T-cell (primary cell): ENCODE data around the gene C16orf96. TPM values are rescaled to one million over a fixed set of nuclear protein-coding genes. Genes with fewer than 3 reads are reported as not detected.
"Not testable (repeated sequence)": the region's sequence is repeated elsewhere in the genome, so short reads cannot be mapped to it uniquely, and the experiment has no call there.

Experiments used
- ATAC-seq, 4 experiments: fragments of 200-7000 bp in 3 of 4; fragments of 150-1000 bp in 1 of 4; cut with Tn5 transposase; replicated peaks in 1 of 4; 1 replicate in 3 of 4; 2 replicates in 1 of 4; pipeline ENCODE4 v1.10.0; 2021; ENCODE audit warnings: moderate library complexity in 3 of 4, mild to moderate bottlenecking in 2 of 4, moderate number of reproducible peaks in 1 of 4
- CTCF ChIA-PET, 2 donors: fragments of 300-600 bp; sonication (Branson Sonifier 250); formaldehyde crosslinking; loops; one replicate each; lab custom pipeline; 2022; ENCODE audit warnings: antibody characterized with exemption in 2 of 2; lab: Charles Lee
- POLR2A ChIA-PET, 2 donors: fragments of 300-600 bp; sonication (Branson Sonifier 250); formaldehyde crosslinking; loops; one replicate each; lab custom pipeline; 2022; ENCODE audit warnings: antibody characterized with exemption in 2 of 2; lab: Charles Lee
- DNase-seq, 35 experiments: peaks; one replicate each; pipeline versions ENCODE4 v3.0.0 to v3.0.0-alpha.2; 2013 to 2023
- H3K27ac ChIP-seq: one replicate; pipeline ENCODE4 v1.5.1; 2013; ENCODE audit warnings: low read length
- H3K27me3 ChIP-seq, 2 experiments: replicated peaks in 1 of 2; 1 replicate in 1 of 2; 2 replicates in 1 of 2; pipeline versions ENCODE4 v1.6.1 to v1.7.0; 2013; ENCODE audit warnings: low read length in 1 of 2, mixed read lengths in 1 of 2; ENCODE audit not compliant: control insufficient read depth in 2 of 2, insufficient read depth in 2 of 2; ENCODE audit errors: extremely low read depth in 1 of 2
- H3K36me3 ChIP-seq, 2 donors: 1 replicate in 1 of 2; 2 replicates in 1 of 2; pipeline versions ENCODE4 v1.6.1 to v1.7.0; 2013; ENCODE audit warnings: low read length in 1 of 2; ENCODE audit not compliant: control insufficient read depth in 2 of 2, insufficient read depth in 1 of 2; ENCODE audit errors: extremely low read depth in 1 of 2
- H3K4me1 ChIP-seq, 2 experiments: 1 replicate in 1 of 2; 2 replicates in 1 of 2; pipeline versions ENCODE4 v1.6.1 to v1.7.0; 2013; ENCODE audit warnings: low read length in 2 of 2, mixed read lengths in 1 of 2; ENCODE audit not compliant: insufficient read depth in 2 of 2, control insufficient read depth in 1 of 2; ENCODE audit errors: extremely low read depth in 1 of 2
- H3K4me3 ChIP-seq, 2 donors: 1 replicate in 1 of 2; 2 replicates in 1 of 2; pipeline versions ENCODE4 v1.5.1 to v1.7.0; 2013; ENCODE audit warnings: mild to moderate bottlenecking in 2 of 2, low read length in 1 of 2, moderate library complexity in 1 of 2; ENCODE audit not compliant: control insufficient read depth in 1 of 2; ENCODE audit errors: extremely low read depth in 1 of 2
- H3K9me3 ChIP-seq: 2 replicates; pipeline ENCODE4 v1.7.0; 2013
- H3K27ac Mint-ChIP-seq, 2 donors: one replicate each; pipeline ENCODE4 v1.8.0; 2020 to 2021; ENCODE audit warnings: mild to moderate bottlenecking in 2 of 2, mixed read lengths in 2 of 2
- H3K27me3 Mint-ChIP-seq, 2 donors: one replicate each; pipeline ENCODE4 v1.8.0; 2021 to 2022; ENCODE audit warnings: mixed read lengths in 2 of 2
- H3K36me3 Mint-ChIP-seq: one replicate; pipeline ENCODE4 v1.8.0; 2021; ENCODE audit warnings: mixed read lengths
- H3K4me1 Mint-ChIP-seq, 3 donors: one replicate each; pipeline ENCODE4 v1.8.0; 2020 to 2022; ENCODE audit warnings: mixed read lengths in 3 of 3, mild to moderate bottlenecking in 1 of 3
- H3K4me3 Mint-ChIP-seq, 3 donors: one replicate each; pipeline ENCODE4 v1.8.0; 2020 to 2022; ENCODE audit warnings: mild to moderate bottlenecking in 3 of 3, mixed read lengths in 3 of 3, moderate library complexity in 3 of 3
- H3K9me3 Mint-ChIP-seq, 3 donors: one replicate each; pipeline ENCODE4 v1.8.0; 2020 to 2022; ENCODE audit warnings: mixed read lengths in 3 of 3
- WGBS: methylation state at CpG from one replicate; pipeline ENCODE4 v1.1.5; 2013; ENCODE audit warnings: missing lambda C conversion rate; ENCODE audit not compliant: insufficient coverage; 5-methylcytosine and 5-hydroxymethylcytosine counted together
- total RNA-seq, 35 experiments: library from RNA in 6 of 35; stranded (reverse) in 6 of 35; fragments of 120-200 nt in 1 of 35; gene quantifications; one replicate each; pipeline versions ENCODE4 v1.2.1 to v1.2.4 and lab custom pipeline; 2013 to 2026

Gene C16orf96
- total RNA-seq, 5 donors from 2014 or later (not counting 1 experiment from before 2014, with no cell fraction given) = 0.30 to 0.66 (median 0.50) TPM

- no peak overlapping the region for H3K4me3 ChIP-seq
- no peak overlapping the region for H3K4me3 Mint-ChIP-seq
- no peaks in the 10 kb centered on the region for H3K9me3 ChIP-seq
- no peak overlapping the region for H3K27ac ChIP-seq
- H3K4me1 Mint-ChIP-seq = no peaks in the 10 kb centered on the region
- H3K27ac Mint-ChIP-seq = no peak overlapping the region
- H3K36me3 Mint-ChIP-seq = no peaks in the 10 kb centered on the region
- H3K4me1 ChIP-seq = peaks cover 0 to 7% of the 10 kb centered on the region in 2 experiments
- peaks cover 0 to 15% of the 10 kb centered on the region in 2 experiments for H3K27me3 ChIP-seq
- ATAC-seq (no peak), DNase-seq (no peak)
- no peaks in the 10 kb centered on the region for H3K9me3 Mint-ChIP-seq
- CTCF ChIA-PET = interaction anchor here in 1 of 2 donors (0.6 kb wide), 1 partner anchor 173 kb away, joined by 3 read pairs; no protein-coding TSS in a partner anchor
- H3K27me3 Mint-ChIP-seq = no peaks in the 10 kb centered on the region
- 59% methylated on average over 3 of the region's 4 CpGs for WGBS
- no peaks in the 10 kb centered on the region for H3K36me3 ChIP-seq
- POLR2A ChIA-PET = no interaction called here
Observed at GRCh38 chr16:4572715-4573114, 16.6 kb downstream of the C16orf96 start.

DNA sequence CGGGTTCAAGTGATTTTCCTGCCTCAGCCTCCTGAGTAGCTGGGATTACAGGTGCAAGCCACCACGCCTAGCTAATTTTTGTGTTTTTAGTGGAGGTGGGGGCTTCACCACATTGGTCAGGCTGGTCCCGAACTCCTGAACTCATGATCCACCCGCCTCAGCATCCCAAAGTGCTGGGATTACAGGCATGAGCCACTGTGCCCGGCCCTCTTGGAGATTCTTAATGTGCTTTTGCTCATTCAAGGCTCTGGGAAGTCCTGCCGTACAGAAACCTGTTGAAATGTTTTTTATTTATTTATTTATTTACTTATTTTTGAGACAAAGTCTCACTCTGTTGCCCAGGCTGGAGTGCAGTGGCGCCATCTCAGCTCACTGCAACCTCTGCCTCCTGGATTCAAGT is 17.8 kb downstream of the C16orf96 start:
- H3K4me3 ChIP-seq, H3K9me3 ChIP-seq, ATAC-seq, H3K9me3 Mint-ChIP-seq, H3K4me1 ChIP-seq, H3K27ac ChIP-seq, DNase-seq, H3K36me3 ChIP-seq, H3K36me3 Mint-ChIP-seq, POLR2A ChIA-PET, H3K4me1 Mint-ChIP-seq, H3K27me3 Mint-ChIP-seq, H3K27ac Mint-ChIP-seq, H3K4me3 Mint-ChIP-seq: not testable (repeated sequence)
- CTCF ChIA-PET = interaction anchor here in 1 of 2 donors (0.5 kb wide), 1 partner anchor 553 kb away, joined by 4 read pairs; no protein-coding TSS in a partner anchor
- peaks cover 0 to 15% of the 10 kb centered on the region in 2 experiments for H3K27me3 ChIP-seq
- WGBS = 75% methylated on average over 1 of the region's 7 CpGs

DNA sequence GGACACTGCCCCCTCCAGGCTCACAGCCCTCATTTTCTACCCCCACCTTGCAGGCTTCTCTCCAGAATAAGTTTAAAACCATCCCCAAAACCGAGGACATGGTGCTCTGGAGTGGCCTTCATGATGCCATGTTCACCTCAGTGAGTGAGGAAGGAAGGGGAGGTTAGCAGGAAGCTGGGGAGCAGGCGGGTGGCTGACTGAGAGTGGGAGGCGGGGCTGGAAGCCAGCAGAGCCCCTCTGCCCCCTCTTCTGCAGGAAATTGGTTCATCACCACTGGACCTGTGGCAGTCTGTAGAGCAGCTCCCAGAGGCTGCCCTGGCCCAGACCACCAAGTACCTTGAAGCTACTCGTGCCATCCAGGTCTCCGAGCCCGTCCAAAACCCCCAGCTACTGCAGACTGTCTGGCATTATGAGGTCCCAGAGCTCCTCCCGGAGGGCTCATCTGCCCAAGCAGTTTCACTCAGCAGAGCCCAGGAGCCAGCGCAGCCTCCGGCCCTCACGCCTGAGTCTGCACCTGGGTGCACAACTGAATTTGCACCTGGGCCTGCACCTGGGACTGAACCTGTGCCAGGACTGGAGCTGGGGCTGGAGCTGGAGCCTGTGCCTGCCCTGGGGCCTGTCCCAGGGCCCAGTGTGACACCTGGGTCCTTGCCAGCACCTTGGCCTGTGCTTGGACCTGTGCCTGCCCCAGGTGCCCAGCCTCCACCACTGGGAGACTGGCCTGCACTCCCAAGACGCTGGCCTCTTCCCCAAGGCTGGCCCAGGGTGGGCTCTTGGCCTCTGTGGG is 19.0 kb downstream of the C16orf96 start:
- CTCF ChIA-PET = no interaction called here
- no peaks in the 10 kb centered on the region for H3K4me1 Mint-ChIP-seq
- Histone ChIP-seq H3K36me3 (no peaks in the 10 kb centered on the region), H3K4me1 (peaks cover 0 to 7% of the 10 kb centered on the region in 2 experiments), H3K27me3 (peaks cover 0 to 15% of the 10 kb centered on the region in 2 experiments), H3K9me3 (no peaks in the 10 kb centered on the region), H3K27ac (no peak overlapping the region), H3K4me3 (no peak overlapping the region)
- no peaks in the 10 kb centered on the region for H3K27me3 Mint-ChIP-seq
- DNase-seq = no peak
- H3K36me3 Mint-ChIP-seq = no peaks in the 10 kb centered on the region
- WGBS = 69% methylated on average over 9 of the region's 11 CpGs
- ATAC-seq = peak in 3 of 4 experiments; percentile 12 to 32 (median 24)
- no peak overlapping the region for H3K4me3 Mint-ChIP-seq
- H3K27ac Mint-ChIP-seq = no peak overlapping the region
- no peaks in the 10 kb centered on the region for H3K9me3 Mint-ChIP-seq
- POLR2A ChIA-PET = interaction anchor here in 1 of 2 donors (0.6 kb wide), 1 partner anchor 202 kb away, joined by 3 read pairs; no protein-coding TSS in a partner anchor

- POLR2A ChIA-PET = interaction anchor here in 1 of 2 donors (0.6 kb wide), 1 partner anchor 203 kb away, joined by 3 read pairs; no protein-coding TSS in a partner anchor
- Histone ChIP-seq H3K27me3 (peaks cover 0 to 15% of the 10 kb centered on the region in 2 experiments), H3K27ac (no peak overlapping the region), H3K9me3 (no peaks in the 10 kb centered on the region), H3K4me1 (peaks cover 0 to 7% of the 10 kb centered on the region in 2 experiments), H3K36me3 (no peaks in the 10 kb centered on the region), H3K4me3 (no peak overlapping the region)
- Mint-ChIP-seq H3K27me3 (no peaks in the 10 kb centered on the region), H3K4me3 (no peak overlapping the region), H3K4me1 (no peaks in the 10 kb centered on the region), H3K9me3 (no peaks in the 10 kb centered on the region), H3K27ac (no peak overlapping the region), H3K36me3 (no peaks in the 10 kb centered on the region)
- 88% methylated on average over 15 of the region's 15 CpGs for WGBS
- no peak for DNase-seq
- ATAC-seq = no peak
- CTCF ChIA-PET = no interaction called here
Observed at GRCh38 chr16:4576008-4576407, 19.9 kb downstream of the C16orf96 start.

- no peak overlapping the region for H3K27ac Mint-ChIP-seq
- H3K9me3 ChIP-seq = no peaks in the 10 kb centered on the region
- DNase-seq = no peak
- H3K9me3 Mint-ChIP-seq = no peaks in the 10 kb centered on the region
- no peak overlapping the region for H3K4me3 ChIP-seq
- H3K27me3 Mint-ChIP-seq = no peaks in the 10 kb centered on the region
- H3K4me3 Mint-ChIP-seq = no peak overlapping the region
- no peak overlapping the region for H3K27ac ChIP-seq
- ChIA-PET CTCF (interaction anchor here in 1 of 2 donors (0.6 kb wide), 1 partner anchor 247 kb away, joined by 4 read pairs; no protein-coding TSS in a partner anchor), POLR2A (no interaction called here)
- H3K4me1 ChIP-seq = peaks cover 0 to 7% of the 10 kb centered on the region in 2 experiments
- no peaks in the 10 kb centered on the region for H3K36me3 Mint-ChIP-seq
- no peak for ATAC-seq
- WGBS = 78% methylated on average over 8 of the region's 13 CpGs
- H3K36me3 ChIP-seq = no peaks in the 10 kb centered on the region
- H3K27me3 ChIP-seq = peaks cover 0 to 15% of the 10 kb centered on the region in 2 experiments
- H3K4me1 Mint-ChIP-seq = no peaks in the 10 kb centered on the region
Observed at GRCh38 chr16:4578961-4579530, 22.9 kb downstream of the C16orf96 start.

DNA sequence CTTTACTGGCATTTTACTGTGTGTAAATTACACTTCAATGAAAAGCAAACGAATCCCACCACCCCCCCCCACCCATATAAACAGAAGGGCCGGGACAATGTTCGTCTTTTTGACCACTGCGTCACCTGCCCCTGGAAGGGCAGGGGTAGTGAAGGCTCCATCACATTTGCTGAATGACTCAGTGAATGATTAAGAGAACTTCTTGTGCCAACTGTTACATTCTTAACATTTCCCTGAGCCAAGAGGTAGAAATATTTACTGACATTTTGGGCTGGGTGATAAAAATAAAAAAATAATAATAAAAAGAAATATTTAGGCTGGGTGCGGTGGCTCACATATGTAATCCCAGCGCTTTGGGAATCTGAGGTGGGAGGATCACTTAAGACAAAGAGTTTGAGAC is 24.1 kb downstream of the C16orf96 start:
- Mint-ChIP-seq H3K4me1 (no peaks in the 10 kb centered on the region), H3K9me3 (no peaks in the 10 kb centered on the region), H3K36me3 (no peaks in the 10 kb centered on the region), H3K4me3 (no peak overlapping the region), H3K27ac (no peak overlapping the region), H3K27me3 (no peaks in the 10 kb centered on the region)
- whole genome bisulfite sequencing = no CpG with 5 or more reads among the region's 6 CpGs
- no peak for DNase-seq
- ChIA-PET CTCF (no interaction called here), POLR2A (no interaction called here)
- ATAC-seq = no peak
- peaks cover 0 to 3% of the 10 kb centered on the region in 2 experiments for H3K4me1 ChIP-seq
- H3K9me3 ChIP-seq = no peaks in the 10 kb centered on the region
- peaks cover 0 to 6% of the 10 kb centered on the region in 2 experiments for H3K27me3 ChIP-seq
- no peak overlapping the region for H3K27ac ChIP-seq
- no peaks in the 10 kb centered on the region for H3K36me3 ChIP-seq
- H3K4me3 ChIP-seq = no peak overlapping the region
